ENCODE data around the gene FNTB. TPM values are rescaled to one million over a fixed set of nuclear protein-coding genes. Genes with fewer than 3 reads are reported as not detected.
A peak's percentile ranks its signal among the peaks of the same experiment; 100 is the strongest.

Gene FNTB
- total and polyA plus RNA-seq, 2 of the 8 experiments (the other 6 are each of a cell fraction or from before 2014, with no cell fraction given), result 16.0 to 20.7 TPM

- Histone ChIP-seq H4K8ac (ENCODE audit: extremely low read depth, insufficient read depth, low read length) (no peak overlapping the region), H3K18ac (ENCODE audit: extremely low read depth, low read length) (no peak overlapping the region), H3K4me3 (ENCODE audit: extremely low read depth in 1 of 4, insufficient read depth in 2 of 4, low read depth in 3 of 4, low read length in 4 of 4) (peak overlapping the region; percentile 63 to 89 (median 72)), H2AFZ (ENCODE audit: low read length) (peak overlapping the region; percentile 78), H3K79me1 (ENCODE audit: low read depth, low read length) (no peaks in the 10 kb centered on the region; the same call in 1 of the 2 replicates), H3K56ac (replicated peaks; ENCODE audit: insufficient read length, low read depth, low read length) (no peak overlapping the region), H2AK5ac (ENCODE audit: low read depth, low read length) (no peak overlapping the region), H3K4me1 (replicated peaks in 1 of 4; ENCODE audit: control insufficient read depth in 3 of 4, insufficient read depth in 4 of 4, low read length in 3 of 4) (peaks cover 0 to 1% (median 0%) of the 10 kb centered on the region in 4 experiments; a peak in 2 of 7 replicates), H3K36me3 (ENCODE audit: control insufficient read depth in 2 of 4, insufficient read depth in 4 of 4, low read length in 3 of 4) (peaks cover 0 to 4% (median 0%) of the 10 kb centered on the region in 4 experiments; a peak in 2 of 8 replicates), H3K23ac (ENCODE audit: insufficient read length) (no peak overlapping the region), H4K5ac (ENCODE audit: insufficient read length, low read depth, low read length) (no peak overlapping the region), H3K79me2 (ENCODE audit: control insufficient read depth in 1 of 2, insufficient read depth in 2 of 2, low read length in 2 of 2) (peaks cover 0 to 28% of the 10 kb centered on the region in 2 experiments; a peak in 2 of 4 replicates), H2BK20ac (ENCODE audit: low read length) (no peak overlapping the region), H3K4ac (replicated peaks; ENCODE audit: insufficient read length, low read depth, low read length) (no peak overlapping the region), H2BK5ac (ENCODE audit: low read depth, low read length) (no peak overlapping the region), H2BK120ac (replicated peaks; ENCODE audit: low read depth, low read length) (no peak overlapping the region), H2BK12ac (ENCODE audit: low read depth, low read length) (no peak overlapping the region), H3K4me2 (ENCODE audit: insufficient read depth in 1 of 2, low read depth in 2 of 2, low read length in 2 of 2) (peak overlapping the region; percentile 81 to 91), H3K27ac (ENCODE audit: low read depth, low read length) (no peak overlapping the region), H2BK15ac (ENCODE audit: low read length) (no peak overlapping the region), H3K9me3 (ENCODE audit: insufficient read depth in 2 of 2, low read depth in 1 of 2, low read length in 1 of 2) (no peaks in the 10 kb centered on the region), H4K20me1 (replicated peaks in 1 of 2; ENCODE audit: control insufficient read depth in 1 of 2, insufficient read depth in 2 of 2, low read length in 2 of 2) (peaks cover 0 to under 1% of the 10 kb centered on the region in 2 experiments), H3K23me2 (ENCODE audit: low read depth, low read length) (peaks cover 5% of the 10 kb centered on the region; the same call in 1 of the 2 replicates), H3K27me3 (replicated peaks in 1 of 4; ENCODE audit: control insufficient read depth in 3 of 4, extremely low read depth in 1 of 4, insufficient read depth in 3 of 4, low read length in 3 of 4) (no peaks in the 10 kb centered on the region; a peak in 2 of 7 replicates), H3K14ac (ENCODE audit: insufficient read length) (no peak overlapping the region), H4K91ac (replicated peaks; ENCODE audit: insufficient read length, low read length) (no peak overlapping the region), H3K9ac (replicated peaks in 1 of 4; ENCODE audit: extremely low read depth in 1 of 4, low read depth in 3 of 4, low read length in 3 of 4) (peak overlapping the region in 2 of 4 experiments; percentile 13 to 65; a peak in 4 of 7 replicates)
- DNase-seq (ENCODE audit: low read depth in 1 of 2, low spot score in 2 of 2), result no peak
- POLR2A ChIA-PET (ENCODE audit: partially characterized antibody), result interaction anchor here (0.9 to 1.1 kb wide), 2 partner anchors 35 to 83 kb away, joined by 3 read pairs; no protein-coding TSS in a partner anchor
- CTCF ChIA-PET (ENCODE audit: partially characterized antibody), result interaction anchor here (0.6 to 1.6 kb wide), 5 partner anchors 42 to 837 kb away, joined by 3 to 5 read pairs (median 4); partner anchors contain the start of gene FNTB
- WGBS, 2 experiments (ENCODE audit: extremely low coverage in 1 of 2, insufficient coverage in 1 of 2, insufficient read length in 1 of 2, insufficient replicate concordance in 2 of 2, low coverage in 1 of 2, low lambda C conversion rate in 2 of 2, missing lambda C conversion rate in 1 of 2), result 14% methylated on average over 22 of the region's 22 CpGs; no CpG with 5 or more reads in 1 of the 2 experiments
- no peak for FAIRE-seq
- TF ChIP-seq RBBP5 (IDR thresholded peaks at IDR 0.05; ENCODE audit: borderline replicate concordance, low read depth, low read length) (no peak), PHF8 (conservative IDR thresholded peaks at IDR 0.05; ENCODE audit: low read depth, low read length) (peak; percentile 31; the same call in 1 of the 2 replicates), YY1 (IDR thresholded peaks at IDR 0.05; ENCODE audit: low read depth, low read length) (0 out of 2 replicates have a peak, but pooled peaks have one; percentile 42), RAD21 (IDR thresholded peaks at IDR 0.05 in 1 of 2, conservative IDR thresholded peaks at IDR 0.05 in 1 of 2; ENCODE audit: low read depth in 2 of 2, low read length in 2 of 2) (0 out of 4 replicates have a peak, but pooled peaks of 1 of the 2 experiments have one; percentile 14), CTCF (IDR thresholded peaks at IDR 0.05; ENCODE audit: control extremely low read depth in 1 of 3, insufficient read depth in 1 of 3, low read depth in 1 of 3, low read length in 3 of 3) (peak in 1 of 3 experiments; percentile 15; a peak in 1 of 4 replicates), BACH1 (IDR thresholded peaks at IDR 0.05; ENCODE audit: low read length) (0 out of 2 replicates have a peak, but pooled peaks have one; percentile 2), SRF (IDR thresholded peaks at IDR 0.05; ENCODE audit: low read depth, low read length) (no peak)
- TF ChIP-seq, protein P1, sequence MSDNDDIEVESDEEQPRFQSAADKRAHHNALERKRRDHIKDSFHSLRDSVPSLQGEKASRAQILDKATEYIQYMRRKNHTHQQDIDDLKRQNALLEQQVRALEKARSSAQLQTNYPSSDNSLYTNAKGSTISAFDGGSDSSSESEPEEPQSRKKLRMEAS (IDR thresholded peaks at IDR 0.05), result 0 out of 2 replicates have a peak, but pooled peaks have one; percentile 33
Measured at GRCh38 chr14:65103150-65103760, 116.6 kb downstream of the FNTB start.
